ENCODE measurements around the gene SLC49A3. TPM values are rescaled to one million over a fixed set of nuclear protein-coding genes. Genes with fewer than 3 reads are reported as not detected.

SLC49A3 gene
- total and polyA plus RNA-seq, 2 of the 8 experiments (the other 6 are each of a cell fraction or from before 2014, with no cell fraction given): 5.0 to 8.8 TPM

DNA sequence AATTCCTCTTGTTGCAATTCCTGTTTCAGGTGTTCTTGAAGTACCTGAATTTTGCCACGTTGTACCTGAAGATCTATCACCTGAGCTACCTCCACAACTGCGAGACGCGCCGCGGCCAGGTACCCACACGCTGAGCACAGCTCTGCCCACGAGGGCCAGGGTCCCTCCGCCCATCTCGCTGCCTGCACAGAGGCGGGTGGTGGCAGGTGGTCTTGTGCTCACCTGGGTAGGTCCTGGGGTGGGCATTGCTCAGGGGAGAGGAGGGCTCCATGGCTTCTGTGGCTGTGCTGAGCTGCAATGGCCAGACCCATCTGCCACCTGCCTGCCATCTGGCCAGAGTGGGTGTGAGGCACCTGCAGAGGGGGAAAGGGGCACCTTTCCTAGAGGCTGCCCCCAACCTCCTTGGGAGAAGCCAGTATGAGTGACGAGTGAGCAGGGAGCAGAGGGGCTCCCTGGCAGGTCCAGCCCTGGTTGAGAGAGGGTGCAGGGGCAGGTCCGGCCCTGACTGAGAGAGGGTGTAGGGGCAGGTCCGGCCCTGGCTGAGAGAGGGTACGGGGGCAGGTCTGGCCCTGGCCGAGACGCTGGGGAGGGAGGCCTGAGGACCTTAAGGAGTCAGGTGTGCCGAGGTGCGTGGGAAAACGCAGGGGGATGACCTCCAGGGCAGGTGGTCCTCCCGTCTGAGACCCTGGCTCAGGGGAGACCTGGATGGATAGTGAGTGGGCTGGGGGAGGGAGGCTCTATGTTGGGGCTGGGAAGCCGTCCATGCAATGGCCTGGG is 52.9 kb downstream of the SLC49A3 start:
- Histone ChIP-seq H2BK20ac (ENCODE audit: low read length) (no peak overlapping the region), H3K9ac (replicated peaks in 1 of 4; ENCODE audit: extremely low read depth in 1 of 4, low read depth in 3 of 4, low read length in 3 of 4) (no peak overlapping the region), H4K20me1 (replicated peaks in 1 of 2; ENCODE audit: control insufficient read depth in 1 of 2, insufficient read depth in 2 of 2, low read length in 2 of 2) (peaks cover 0 to 2% of the 10 kb centered on the region in 2 experiments), H3K56ac (replicated peaks; ENCODE audit: insufficient read length, low read depth, low read length) (no peak overlapping the region), H2BK5ac (ENCODE audit: low read depth, low read length) (no peak overlapping the region), H3K27ac (ENCODE audit: low read depth, low read length) (no peak overlapping the region), H2BK12ac (ENCODE audit: low read depth, low read length) (no peak overlapping the region), H2AK5ac (ENCODE audit: low read depth, low read length) (no peak overlapping the region), H2BK120ac (replicated peaks; ENCODE audit: low read depth, low read length) (no peak overlapping the region), H3K9me3 (ENCODE audit: insufficient read depth in 2 of 2, low read depth in 1 of 2, low read length in 1 of 2) (peaks cover 10 to 11% of the 10 kb centered on the region in 2 experiments; a peak in 3 of 4 replicates), H3K79me1 (ENCODE audit: low read depth, low read length) (no peaks in the 10 kb centered on the region), H3K14ac (ENCODE audit: insufficient read length) (no peak overlapping the region), H3K4me3 (ENCODE audit: extremely low read depth in 1 of 4, insufficient read depth in 2 of 4, low read depth in 3 of 4, low read length in 4 of 4) (no peak overlapping the region), H3K4me2 (ENCODE audit: insufficient read depth in 1 of 2, low read depth in 2 of 2, low read length in 2 of 2) (no peak overlapping the region), H2BK15ac (ENCODE audit: low read length) (no peak overlapping the region), H3K36me3 (ENCODE audit: control insufficient read depth in 2 of 4, insufficient read depth in 4 of 4, low read length in 3 of 4) (no peaks in the 10 kb centered on the region), H4K91ac (replicated peaks; ENCODE audit: insufficient read length, low read length) (no peak overlapping the region), H3K27me3 (replicated peaks in 1 of 4; ENCODE audit: control insufficient read depth in 3 of 4, extremely low read depth in 1 of 4, insufficient read depth in 3 of 4, low read length in 3 of 4) (no peaks in the 10 kb centered on the region; a peak in 1 of 7 replicates), H4K8ac (ENCODE audit: extremely low read depth, insufficient read depth, low read length) (no peak overlapping the region), H3K23me2 (ENCODE audit: low read depth, low read length) (no peaks in the 10 kb centered on the region), H4K5ac (ENCODE audit: insufficient read length, low read depth, low read length) (no peak overlapping the region), H2AFZ (ENCODE audit: low read length) (no peak overlapping the region), H3K4ac (replicated peaks; ENCODE audit: insufficient read length, low read depth, low read length) (no peak overlapping the region), H3K79me2 (ENCODE audit: control insufficient read depth in 1 of 2, insufficient read depth in 2 of 2, low read length in 2 of 2) (no peaks in the 10 kb centered on the region), H3K4me1 (replicated peaks in 1 of 4; ENCODE audit: control insufficient read depth in 3 of 4, insufficient read depth in 4 of 4, low read length in 3 of 4) (no peaks in the 10 kb centered on the region), H3K23ac (ENCODE audit: insufficient read length) (no peak overlapping the region), H3K18ac (ENCODE audit: extremely low read depth, low read length) (no peak overlapping the region)
- FAIRE-seq (no peak), DNase-seq (ENCODE audit: low read depth in 1 of 2, low spot score in 2 of 2) (no peak)
- ChIA-PET CTCF (ENCODE audit: partially characterized antibody) (interaction anchor here (0.8 kb wide), 1 partner anchor 34 kb away, joined by 4 read pairs; no protein-coding TSS in a partner anchor), POLR2A (ENCODE audit: partially characterized antibody) (no interaction called here)
- WGBS, 2 experiments (ENCODE audit: extremely low coverage in 1 of 2, insufficient coverage in 1 of 2, insufficient read length in 1 of 2, insufficient replicate concordance in 2 of 2, low coverage in 1 of 2, low lambda C conversion rate in 2 of 2, missing lambda C conversion rate in 1 of 2): 89% methylated on average over 22 of the region's 22 CpGs; no CpG with 5 or more reads in 1 of the 2 experiments
- TF ChIP-seq RAD21 (IDR thresholded peaks at IDR 0.05 in 1 of 2, conservative IDR thresholded peaks at IDR 0.05 in 1 of 2; ENCODE audit: low read depth in 2 of 2, low read length in 2 of 2) (no peak), SUZ12 (IDR thresholded peaks at IDR 0.05; ENCODE audit: low read length) (no peak), KDM4A (IDR thresholded peaks at IDR 0.05; ENCODE audit: low read depth, low read length, severe bottlenecking) (no peak), POLR2A (IDR thresholded peaks at IDR 0.05; ENCODE audit: control extremely low read depth in 1 of 2, low read depth in 2 of 2, low read length in 2 of 2) (no peak), BACH1 (IDR thresholded peaks at IDR 0.05; ENCODE audit: low read length) (no peak), JUND (IDR thresholded peaks at IDR 0.05; ENCODE audit: low read length) (no peak), TAF1 (IDR thresholded peaks at IDR 0.05; ENCODE audit: low read depth, low read length) (no peak)
- TF ChIP-seq, protein P1, sequence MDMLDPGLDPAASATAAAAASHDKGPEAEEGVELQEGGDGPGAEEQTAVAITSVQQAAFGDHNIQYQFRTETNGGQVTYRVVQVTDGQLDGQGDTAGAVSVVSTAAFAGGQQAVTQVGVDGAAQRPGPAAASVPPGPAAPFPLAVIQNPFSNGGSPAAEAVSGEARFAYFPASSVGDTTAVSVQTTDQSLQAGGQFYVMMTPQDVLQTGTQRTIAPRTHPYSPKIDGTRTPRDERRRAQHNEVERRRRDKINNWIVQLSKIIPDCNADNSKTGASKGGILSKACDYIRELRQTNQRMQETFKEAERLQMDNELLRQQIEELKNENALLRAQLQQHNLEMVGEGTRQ (IDR thresholded peaks at IDR 0.05; ENCODE audit: low read length): no peak
- TF ChIP-seq, protein P2, sequence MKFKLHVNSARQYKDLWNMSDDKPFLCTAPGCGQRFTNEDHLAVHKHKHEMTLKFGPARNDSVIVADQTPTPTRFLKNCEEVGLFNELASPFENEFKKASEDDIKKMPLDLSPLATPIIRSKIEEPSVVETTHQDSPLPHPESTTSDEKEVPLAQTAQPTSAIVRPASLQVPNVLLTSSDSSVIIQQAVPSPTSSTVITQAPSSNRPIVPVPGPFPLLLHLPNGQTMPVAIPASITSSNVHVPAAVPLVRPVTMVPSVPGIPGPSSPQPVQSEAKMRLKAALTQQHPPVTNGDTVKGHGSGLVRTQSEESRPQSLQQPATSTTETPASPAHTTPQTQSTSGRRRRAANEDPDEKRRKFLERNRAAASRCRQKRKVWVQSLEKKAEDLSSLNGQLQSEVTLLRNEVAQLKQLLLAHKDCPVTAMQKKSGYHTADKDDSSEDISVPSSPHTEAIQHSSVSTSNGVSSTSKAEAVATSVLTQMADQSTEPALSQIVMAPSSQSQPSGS (IDR thresholded peaks at IDR 0.05; ENCODE audit: low read length): no peak

Measured in H1 (cell line).